HG03439 (cell line): ENCODE measurements around the gene C2orf80.
"Not testable (repeated sequence)": the region's sequence is repeated elsewhere in the genome, so short reads cannot be mapped to it uniquely, and the experiment has no call there.

ENCODE experiments used
- ATAC-seq: cut with Tn5 transposase; IDR thresholded peaks from one replicate; pipeline ENCODE4 v1.9.1; 2021; ENCODE audit warnings: mild to moderate bottlenecking, moderate library complexity; ENCODE audit not compliant: unreplicated experiment

C2orf80 gene

DNA sequence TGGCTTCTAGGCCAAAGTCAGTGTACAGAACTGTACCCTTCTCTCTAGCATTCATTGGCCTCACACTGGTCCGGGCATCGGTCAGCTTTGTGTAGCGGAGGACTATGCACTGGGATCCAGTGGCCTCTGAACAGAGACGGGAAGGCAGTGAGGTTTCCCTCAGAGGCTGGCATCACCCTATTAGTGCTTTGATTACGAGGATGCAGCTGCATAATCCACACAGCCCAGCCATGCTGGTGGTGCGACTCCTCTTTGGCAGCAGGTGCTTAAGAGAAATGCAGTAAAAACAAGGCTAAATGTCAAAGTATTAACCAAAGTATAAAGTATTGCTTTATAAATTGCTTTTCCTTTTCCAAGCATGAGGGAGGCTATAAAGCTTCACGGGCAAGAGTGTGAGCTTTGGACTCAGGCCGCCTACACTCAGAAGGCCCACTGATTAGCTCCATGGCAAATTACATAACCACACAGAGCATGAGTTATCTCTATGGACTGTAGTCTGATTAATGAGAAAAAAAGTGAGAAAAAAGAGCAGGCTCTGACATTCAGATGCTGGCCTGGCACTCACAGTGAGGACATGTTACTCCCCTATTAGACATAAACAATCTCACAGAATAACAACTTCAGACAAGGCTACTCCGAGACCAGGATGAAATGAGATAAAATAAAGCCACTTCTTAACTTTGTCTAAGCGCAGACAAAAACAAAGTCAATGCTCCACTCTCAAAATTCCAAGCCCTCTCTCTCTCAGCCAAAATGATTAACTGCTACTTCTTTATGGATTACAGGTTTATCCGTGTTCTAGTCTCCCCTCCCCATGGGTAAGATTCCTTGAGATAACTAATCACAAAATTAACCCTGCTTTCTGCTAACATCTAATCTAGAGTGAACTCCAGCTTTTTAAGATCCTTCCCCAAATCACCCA is 53.8 kb downstream of the C2orf80 start:
- ATAC-seq = no peak

DNA sequence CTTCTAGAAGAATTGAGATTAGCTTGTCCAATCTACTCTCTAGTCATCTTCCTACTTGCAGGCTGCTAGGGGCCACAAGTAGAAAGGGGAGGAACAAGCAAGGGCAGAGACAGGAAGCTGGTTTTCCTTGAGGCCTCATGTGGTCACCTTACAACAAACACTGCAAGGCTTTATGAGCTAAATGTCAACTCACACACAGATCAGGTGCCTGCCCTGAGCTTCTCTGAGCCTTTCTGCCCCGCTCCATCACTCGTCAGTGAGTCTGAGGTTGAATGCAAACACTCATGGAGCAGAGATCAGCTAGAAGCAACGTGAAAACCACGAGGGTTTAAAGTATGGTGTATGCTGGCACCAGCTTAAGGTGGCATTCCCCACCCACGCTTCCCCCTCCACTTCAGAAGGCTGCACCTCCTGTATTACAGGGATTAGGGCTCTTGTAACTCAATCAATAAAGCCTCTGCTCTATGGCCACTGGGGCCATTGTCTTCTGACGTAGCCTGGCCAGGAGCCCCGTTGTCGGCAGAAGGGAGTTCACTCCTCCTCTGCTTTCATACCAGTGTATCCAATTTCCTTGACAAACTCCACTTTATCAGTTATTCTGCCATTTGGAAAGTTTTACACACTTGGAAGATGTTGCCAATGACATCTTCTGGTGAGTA is 54.8 kb downstream of the C2orf80 start:
- no peak for ATAC-seq

DNA sequence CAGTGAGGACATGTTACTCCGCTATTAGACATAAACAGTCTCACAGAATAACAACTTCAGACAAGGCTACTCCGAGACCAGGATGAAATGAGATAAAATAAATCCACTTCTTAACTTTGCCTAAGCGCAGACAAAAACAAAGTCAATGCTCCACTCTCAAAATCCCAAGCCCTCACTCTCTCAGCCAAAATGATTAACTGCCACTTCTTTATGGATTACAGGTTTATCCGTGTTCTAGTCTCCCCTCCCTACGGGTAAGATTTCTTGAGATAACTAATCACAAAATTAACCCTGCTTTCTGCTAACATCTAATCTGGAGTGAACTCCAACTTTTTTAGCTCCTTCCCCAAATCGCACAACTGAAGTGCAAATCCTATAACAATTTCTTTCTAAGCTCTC is 59.1 kb downstream of the C2orf80 start:
- ATAC-seq = no peak

DNA sequence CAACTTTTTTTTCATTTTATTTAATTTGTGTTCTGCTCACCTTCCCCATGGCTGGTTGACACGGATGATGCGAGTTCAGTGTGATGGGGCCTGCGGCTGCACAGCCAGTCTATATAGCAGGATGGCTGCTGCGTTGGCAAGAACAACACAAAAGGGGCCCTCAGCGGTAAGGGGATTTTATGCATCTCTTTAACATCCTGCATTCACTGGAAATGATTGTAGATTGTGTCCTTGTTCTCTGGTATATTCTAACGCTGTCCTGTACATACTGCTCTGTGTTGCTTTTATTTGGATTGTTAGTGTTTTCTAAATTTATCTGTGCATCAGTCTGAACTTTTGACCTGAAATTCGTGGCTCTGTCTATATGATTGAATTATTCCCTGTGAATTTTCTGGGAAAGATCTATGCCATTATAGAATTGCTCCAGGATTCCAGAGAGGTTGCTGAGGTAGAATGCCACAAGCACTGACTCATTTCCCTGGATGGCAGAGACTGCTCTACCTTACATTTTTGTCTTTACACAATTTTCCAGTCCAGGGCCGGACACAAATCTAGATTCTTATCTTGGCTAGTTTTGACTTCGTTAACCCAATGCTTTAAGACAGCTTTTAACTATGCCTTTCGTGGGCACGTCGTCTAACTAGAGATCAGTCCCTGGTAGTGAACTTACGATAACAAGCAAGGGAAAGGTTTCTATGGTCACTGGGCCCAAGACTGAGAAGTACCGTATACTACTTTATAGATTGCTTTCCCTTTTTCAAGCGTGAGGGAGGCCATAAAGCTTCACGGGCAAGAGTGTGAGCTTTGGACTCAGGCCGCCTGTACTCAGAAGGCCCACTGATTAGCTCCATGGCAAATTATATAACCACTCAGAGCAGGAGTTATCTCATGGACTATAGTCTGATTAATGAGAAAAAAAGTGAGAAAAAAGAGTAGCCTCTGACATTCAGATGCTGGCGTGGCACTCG is 59.8 kb downstream of the C2orf80 start, which contains the start of gene CRYGC:
TSS of gene CRYGC (minus strand) at position 85 of the 968 bp plus-strand sequence. CDS start at position 49, 36 bp downstream.
- ATAC-seq = no peak

DNA sequence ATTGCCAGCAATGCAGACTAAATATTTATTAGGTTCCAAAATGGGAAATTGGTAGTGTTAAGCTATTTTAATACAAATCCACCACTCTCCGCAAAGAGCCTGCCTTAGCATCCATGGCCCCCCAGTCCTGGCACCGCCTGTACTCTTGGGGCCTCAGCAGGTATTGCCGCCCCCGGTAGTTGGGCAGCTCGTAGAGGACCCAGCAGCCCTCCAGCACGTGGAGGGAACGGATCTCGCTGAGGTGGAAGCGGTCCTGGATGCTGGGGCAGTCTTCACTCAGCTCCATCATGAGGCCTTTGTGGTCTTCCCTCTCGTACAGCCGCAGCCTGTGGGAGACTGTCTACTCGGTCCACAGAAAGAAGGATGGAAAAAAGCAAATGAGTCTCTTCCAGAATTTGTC is 61.7 kb downstream of the C2orf80 start:
- no peak for ATAC-seq

DNA sequence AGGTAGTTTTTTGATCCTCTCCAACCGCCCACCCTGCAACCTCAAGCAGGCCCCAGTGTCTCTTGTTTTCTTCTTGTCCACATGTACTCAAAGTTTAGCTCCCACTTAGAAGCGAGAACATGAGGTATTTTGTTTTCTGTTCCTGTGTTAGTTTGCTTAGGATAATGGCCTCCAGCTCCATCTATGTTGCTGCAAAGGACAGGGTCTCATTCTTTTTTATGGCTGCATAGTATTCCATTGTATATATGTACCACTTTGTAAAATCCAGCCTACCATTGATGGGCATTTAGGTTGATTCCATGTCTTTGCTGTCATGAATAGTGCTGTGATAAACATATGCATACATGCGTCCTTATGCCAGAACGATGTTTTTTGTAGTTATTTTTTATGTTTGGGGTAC is 62.7 kb downstream of the C2orf80 start:
- no peak for ATAC-seq

DNA sequence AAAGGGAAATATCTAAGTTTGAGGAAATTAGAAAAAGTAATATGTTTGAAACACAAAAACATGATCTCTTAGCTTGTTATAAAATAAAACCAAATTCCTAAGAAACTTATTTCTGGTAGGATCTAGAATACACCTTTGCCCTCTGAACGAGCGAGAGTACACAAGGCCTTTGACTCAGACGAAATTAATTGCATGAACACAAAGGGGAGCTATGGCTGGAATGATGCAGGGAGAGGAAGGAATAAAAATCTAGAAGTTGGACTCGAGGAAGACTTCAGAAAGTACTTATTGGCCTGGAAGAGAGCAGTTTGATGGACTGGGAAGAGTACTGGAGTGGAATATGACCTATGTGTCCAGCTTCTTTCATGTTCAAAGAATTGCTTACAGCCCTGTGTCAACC is 64.6 kb downstream of the C2orf80 start:
- ATAC-seq = no peak

DNA sequence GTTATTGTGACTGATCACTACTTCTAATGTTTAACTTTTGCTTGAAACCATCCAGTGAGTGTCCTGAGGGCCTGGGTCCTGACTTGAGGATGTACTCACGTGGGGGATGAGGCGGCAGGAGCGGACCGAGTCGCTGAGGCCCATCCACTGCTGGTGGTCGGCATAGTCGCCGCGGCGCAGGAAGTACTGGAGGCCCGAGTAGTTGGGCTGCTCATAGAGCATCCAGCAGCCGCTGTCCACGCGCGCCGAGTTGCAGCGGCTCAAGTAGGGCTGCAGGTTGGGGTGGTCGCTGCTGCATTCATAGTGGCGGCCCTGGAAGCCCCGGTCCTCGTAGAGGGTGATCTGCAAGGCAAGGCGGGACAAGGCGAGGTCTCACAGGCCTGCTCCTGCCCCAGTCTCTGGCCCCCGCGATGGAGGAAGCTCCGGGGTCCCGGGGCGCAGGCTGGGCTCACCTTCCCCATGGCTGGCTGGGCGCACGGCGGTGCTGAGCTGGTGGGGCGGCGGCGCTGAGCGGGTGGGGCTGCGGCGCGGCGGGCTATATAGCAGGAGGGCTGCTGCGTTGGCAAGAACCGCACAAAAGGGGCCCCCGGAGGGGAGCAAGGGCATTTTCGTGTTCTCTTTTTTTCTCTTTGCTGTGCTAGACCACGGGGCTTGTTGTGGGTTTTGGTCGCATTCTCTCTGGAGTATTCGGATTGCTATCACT is 65.7 kb downstream of the C2orf80 start, which contains the start of gene CRYGD:
TSS of gene CRYGD (minus strand) at position 512 of the 703 bp plus-strand sequence. CDS start at position 461, 51 bp downstream.
- not testable (repeated sequence) for ATAC-seq

GRCh38 chr2:208122248-208122647 is 67.6 kb downstream of the C2orf80 start:
- ATAC-seq = no peak

DNA sequence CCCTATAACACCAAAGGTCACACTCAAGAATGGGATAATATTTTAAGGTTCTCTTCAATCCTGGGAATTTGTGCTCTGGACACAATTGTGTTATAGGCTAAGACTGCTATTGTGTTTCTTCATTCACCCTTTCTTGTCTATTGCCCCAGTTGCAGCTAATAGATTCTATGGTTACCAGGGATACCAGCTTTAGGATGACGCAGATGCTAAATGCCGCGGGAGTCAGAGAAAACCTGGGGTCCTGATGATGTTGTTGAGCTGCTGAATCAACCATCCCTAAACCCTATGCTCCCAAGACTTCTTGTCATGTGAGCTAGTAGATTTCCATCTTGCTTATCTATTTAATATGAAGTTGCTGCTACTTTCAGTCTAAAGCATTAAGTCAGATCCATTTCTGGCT is 70.9 kb downstream of the C2orf80 start:
- ATAC-seq = no peak

GRCh38 chr2:208117390-208117789 is 72.4 kb downstream of the C2orf80 start:
- ATAC-seq = not testable (repeated sequence)
